ENCODE measurements around the gene BTG3. TPM values are rescaled to one million over a fixed set of nuclear protein-coding genes. Genes with fewer than 3 reads are reported as not detected.

BTG3 gene
- total RNA-seq, 1 experiment from 2014 or later: 7.1 TPM

- ChIA-PET CTCF (no interaction called here), POLR2A (ENCODE audit: unreplicated experiment) (no interaction called here)
- no peaks in the 10 kb centered on the region for H3K4me1 ChIP-seq (ENCODE audit: insufficient read depth, low read length)
- no peaks in the 10 kb centered on the region for H3K79me2 ChIP-seq (ENCODE audit: low read length)
- H3K9me2 ChIP-seq (replicated peaks; ENCODE audit: low read length): no peaks in the 10 kb centered on the region
- no peaks in the 10 kb centered on the region for H4K20me1 ChIP-seq (ENCODE audit: low read length)
- no peaks in the 10 kb centered on the region for H3F3A ChIP-seq (ENCODE audit: low read length, unreplicated experiment)
- no peak overlapping the region for H3K27ac ChIP-seq (ENCODE audit: low read length)
- H2AFZ ChIP-seq (ENCODE audit: low read length): no peak overlapping the region
- no TSS peak for BruUV-seq (replicated peaks)
- ATAC-seq (no peak), DNase-seq (no peak)
- H3K4me2 ChIP-seq (ENCODE audit: low read length): no peak overlapping the region
- intact Hi-C loops (cut with micrococcal nuclease): no loop called here
- H3K36me3 ChIP-seq (ENCODE audit: low read depth, low read length): no peaks in the 10 kb centered on the region
- peaks cover 13% of the 10 kb centered on the region; the same call in 1 of the 2 replicates for H3K27me3 ChIP-seq (ENCODE audit: low read length)
- H3K9ac ChIP-seq (ENCODE audit: low read length): no peak overlapping the region
- no peak overlapping the region for H3K4me3 ChIP-seq (ENCODE audit: low read length)
- no peaks in the 10 kb centered on the region for H3K9me3 ChIP-seq (ENCODE audit: low read length)
- TF ChIP-seq CTCF (conservative IDR thresholded peaks at IDR 0.05; ENCODE audit: low read depth, low read length) (no peak), EZH2phosphoT487 (IDR thresholded peaks at IDR 0.05; ENCODE audit: borderline replicate concordance, low read length) (no peak), EZH2 (IDR thresholded peaks at IDR 0.05; ENCODE audit: low read length, unreplicated experiment) (no peak)
Measured at GRCh38 chr21:17616831-17617230, 4.1 kb upstream of the BTG3 start.

DNA sequence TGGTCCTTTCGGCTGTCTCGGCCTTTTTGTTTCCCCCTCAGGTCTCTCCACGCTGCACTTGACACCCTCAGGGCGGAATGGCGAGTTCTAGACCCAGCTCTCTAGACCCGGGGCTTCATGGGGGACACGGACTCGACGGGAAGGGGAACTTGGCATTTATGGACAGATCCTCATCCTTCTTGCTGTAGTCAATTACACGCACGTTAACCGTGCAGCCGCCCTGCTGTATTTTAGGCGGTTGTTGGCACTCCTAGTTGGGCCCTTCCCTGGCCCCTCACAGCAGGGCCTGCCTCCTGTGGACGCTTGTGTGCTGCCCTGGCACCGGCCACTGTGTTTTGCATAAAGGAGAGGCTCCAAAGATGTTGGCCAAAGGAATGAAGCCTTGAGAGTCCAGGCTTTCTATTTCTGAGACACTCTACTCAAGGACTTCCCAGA lies 558 bp upstream of the BTG3 start:
- Histone ChIP-seq H4K20me1 (ENCODE audit: low read length) (no peaks in the 10 kb centered on the region), H2AFZ (ENCODE audit: low read length) (peak overlapping the region; percentile 73; the same call in 1 of the 2 replicates), H3K27me3 (ENCODE audit: low read length) (peaks cover 5% of the 10 kb centered on the region; the same call in 1 of the 2 replicates), H3K4me3 (ENCODE audit: low read length) (peak overlapping the region; percentile 69; the same call in 1 of the 2 replicates), H3K4me1 (ENCODE audit: insufficient read depth, low read length) (peaks cover 14% of the 10 kb centered on the region), H3K4me2 (ENCODE audit: low read length) (peak overlapping the region; percentile 84), H3F3A (ENCODE audit: low read length, unreplicated experiment) (no peaks in the 10 kb centered on the region), H3K79me2 (ENCODE audit: low read length) (peaks cover 22% of the 10 kb centered on the region), H3K36me3 (ENCODE audit: low read depth, low read length) (no peaks in the 10 kb centered on the region), H3K9me2 (replicated peaks; ENCODE audit: low read length) (no peaks in the 10 kb centered on the region), H3K9ac (ENCODE audit: low read length) (no peak overlapping the region), H3K9me3 (ENCODE audit: low read length) (no peaks in the 10 kb centered on the region), H3K27ac (ENCODE audit: low read length) (no peak overlapping the region)
- ChIA-PET POLR2A (ENCODE audit: unreplicated experiment) (no interaction called here), CTCF (no interaction called here)
- no peak for DNase-seq
- ATAC-seq: no peak
- intact Hi-C loops (cut with micrococcal nuclease): no loop called here
- no TSS peak for BruUV-seq (replicated peaks)
- TF ChIP-seq CTCF (conservative IDR thresholded peaks at IDR 0.05; ENCODE audit: low read depth, low read length) (no peak), EZH2phosphoT487 (IDR thresholded peaks at IDR 0.05; ENCODE audit: borderline replicate concordance, low read length) (no peak), EZH2 (IDR thresholded peaks at IDR 0.05; ENCODE audit: low read length, unreplicated experiment) (no peak)

DNA sequence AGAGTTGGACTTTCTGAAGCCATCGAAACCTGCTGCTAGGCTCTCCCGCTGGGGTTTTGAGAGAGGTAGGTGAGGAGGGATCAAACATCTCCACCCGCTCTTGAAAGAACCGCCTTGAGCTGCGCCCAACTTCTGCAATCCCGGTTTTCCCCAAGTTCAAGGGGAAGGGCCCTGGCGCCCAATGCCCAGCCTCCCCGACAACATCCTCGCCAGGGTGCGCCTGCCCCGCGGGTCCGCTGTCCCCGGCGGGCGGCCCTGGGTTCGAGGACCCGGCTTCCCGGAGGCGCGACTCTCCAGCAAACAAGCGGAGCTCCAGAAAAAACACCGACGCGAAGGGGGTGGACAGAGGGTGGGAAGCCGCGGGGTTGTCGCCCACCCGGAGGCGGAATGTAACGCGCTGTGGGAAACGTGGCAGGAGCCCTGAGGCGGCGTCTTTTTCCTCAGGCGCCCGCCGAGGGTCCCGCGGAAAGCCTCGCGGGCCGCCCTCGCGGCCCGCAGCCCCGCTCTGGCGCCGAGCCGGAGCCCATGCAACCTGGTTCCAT lies 607 bp downstream of the BTG3 start:
- Histone ChIP-seq H3K4me2 (ENCODE audit: low read length) (peak overlapping the region; percentile 84), H3K27me3 (ENCODE audit: low read length) (no peaks in the 10 kb centered on the region; the same call in 1 of the 2 replicates), H3K36me3 (ENCODE audit: low read depth, low read length) (no peaks in the 10 kb centered on the region), H3F3A (ENCODE audit: low read length, unreplicated experiment) (no peaks in the 10 kb centered on the region), H3K4me3 (ENCODE audit: low read length) (peak overlapping the region; percentile 69), H3K9me2 (replicated peaks; ENCODE audit: low read length) (no peaks in the 10 kb centered on the region), H4K20me1 (ENCODE audit: low read length) (no peaks in the 10 kb centered on the region), H3K9ac (ENCODE audit: low read length) (peak overlapping the region; percentile 38), H3K27ac (ENCODE audit: low read length) (peak overlapping the region; percentile 12), H3K4me1 (ENCODE audit: insufficient read depth, low read length) (peaks cover 21% of the 10 kb centered on the region), H3K9me3 (ENCODE audit: low read length) (no peaks in the 10 kb centered on the region), H2AFZ (ENCODE audit: low read length) (peak overlapping the region; percentile 73), H3K79me2 (ENCODE audit: low read length) (peaks cover 22% of the 10 kb centered on the region)
- DNase-seq (no peak), ATAC-seq (peak; percentile 20)
- no TSS peak for BruUV-seq (replicated peaks)
- ChIA-PET CTCF (no interaction called here), POLR2A (ENCODE audit: unreplicated experiment) (no interaction called here)
- TF ChIP-seq EZH2phosphoT487 (IDR thresholded peaks at IDR 0.05; ENCODE audit: borderline replicate concordance, low read length) (no peak), EZH2 (IDR thresholded peaks at IDR 0.05; ENCODE audit: low read length, unreplicated experiment) (peak; percentile 52)
- intact Hi-C loops (cut with micrococcal nuclease): no loop called here
